ENCODE measurements around the gene USP21.

Gene USP21

GRCh38 chr1:161195171-161195570 lies 35.9 kb downstream of the USP21 start:
- DNase-seq (ENCODE audit: low read depth), result no peak

- no peak for DNase-seq (ENCODE audit: low read depth)
These were observed 36.8 kb downstream of the USP21 start for GRCh38 chr1:161196111-161196510.

- DNase-seq (ENCODE audit: low read depth), result peak; percentile 81
These were observed 37.5 kb downstream of the USP21 start for GRCh38 chr1:161196521-161197451.

GRCh38 chr1:161197560-161198193 lies 38.4 kb downstream of the USP21 start:
- DNase-seq (ENCODE audit: low read depth), result no peak

- peak; percentile 43 for DNase-seq (ENCODE audit: low read depth)
These were observed 39.0 kb downstream of the USP21 start for GRCh38 chr1:161198194-161198896.

GRCh38 chr1:161198897-161199431 lies 39.7 kb downstream of the USP21 start, which contains the start of gene ADAMTS4:
Gene ADAMTS4, minus strand, starts transcription at chr1:161199054. Its CDS starts 427 bp downstream, at chr1:161198627.
- DNase-seq (ENCODE audit: low read depth), result peak; percentile 65

GRCh38 chr1:161199506-161200139 lies 40.3 kb downstream of the USP21 start:
- DNase-seq (ENCODE audit: low read depth), result no peak

- DNase-seq (ENCODE audit: low read depth), result no peak
These were observed 41.2 kb downstream of the USP21 start for GRCh38 chr1:161200421-161200991.

GRCh38 chr1:161200992-161201835 lies 41.9 kb downstream of the USP21 start:
- peak; percentile 67 for DNase-seq (ENCODE audit: low read depth)

- DNase-seq (ENCODE audit: low read depth), result peak; percentile 99
These were observed 42.8 kb downstream of the USP21 start, which contains the start of gene NDUFS2 for GRCh38 chr1:161201836-161202712. Gene NDUFS2, plus strand, starts transcription at chr1:161202367. Its CDS starts 19 bp downstream, at chr1:161202386.

GRCh38 chr1:161206411-161207140 lies 47.3 kb downstream of the USP21 start:
- peak; percentile 56 for DNase-seq (ENCODE audit: low read depth)

- DNase-seq (ENCODE audit: low read depth), result peak; percentile 82
These were observed 47.9 kb downstream of the USP21 start for GRCh38 chr1:161207173-161207572.

GRCh38 chr1:161209790-161210409 lies 50.6 kb downstream of the USP21 start:
- DNase-seq (ENCODE audit: low read depth), result peak; percentile 65

- DNase-seq (ENCODE audit: low read depth), result no peak
These were observed 55.1 kb downstream of the USP21 start for GRCh38 chr1:161214369-161214768.

GRCh38 chr1:161215076-161215475 lies 55.8 kb downstream of the USP21 start, which contains the start of gene FCER1G:
Gene FCER1G, plus strand, starts transcription at chr1:161215295. Its CDS starts 27 bp downstream, at chr1:161215322.
- DNase-seq (ENCODE audit: low read depth), result no peak
